SW 1271 (cell line): ENCODE results near the gene INSL3.
A peak's percentile ranks its signal among the peaks of the same experiment; 100 is the strongest.
"Not testable (repeated sequence)": the region's sequence is repeated elsewhere in the genome, so short reads cannot be mapped to it uniquely, and the experiment has no call there.

Experiments
- DNase-seq, 2 experiments: peaks; one replicate each; lab custom pipeline; 2025; lab: John Stamatoyannopoulos, UW

The INSL3 gene

GRCh38 chr19:17812099-17812498 is 9.2 kb downstream of the INSL3 start:
- no peak for DNase-seq

- DNase-seq, result no peak
Measured at GRCh38 chr19:17811681-17812080, 9.6 kb downstream of the INSL3 start.

- no peak for DNase-seq
Measured at GRCh38 chr19:17811103-17811502, 10.2 kb downstream of the INSL3 start.

- no peak for DNase-seq
Measured at GRCh38 chr19:17807731-17808316, 13.5 kb downstream of the INSL3 start.

- DNase-seq, result no peak
Measured at GRCh38 chr19:17806945-17807344, 14.4 kb downstream of the INSL3 start.

- DNase-seq, result no peak
Measured at GRCh38 chr19:17805427-17805826, 15.9 kb downstream of the INSL3 start.

- DNase-seq, result no peak
Measured at GRCh38 chr19:17803264-17803896, 17.9 kb downstream of the INSL3 start.

GRCh38 chr19:17802137-17802858 is 19.0 kb downstream of the INSL3 start:
- no peak for DNase-seq

- not testable (repeated sequence) for DNase-seq
Measured at GRCh38 chr19:17798599-17798998, 22.7 kb downstream of the INSL3 start.

GRCh38 chr19:17797424-17798201 is 23.7 kb downstream of the INSL3 start:
- DNase-seq, result peak; percentile 79 to 84

- no peak for DNase-seq
Measured at GRCh38 chr19:17796838-17797423, 24.4 kb downstream of the INSL3 start.

- no peak for DNase-seq
Measured at GRCh38 chr19:17796013-17796837, 25.1 kb downstream of the INSL3 start.

GRCh38 chr19:17795495-17795856 is 25.8 kb downstream of the INSL3 start:
- no peak for DNase-seq

- DNase-seq, result no peak
Measured at GRCh38 chr19:17794731-17795494, 26.4 kb downstream of the INSL3 start, which contains the start of gene B3GNT3. TSS of gene B3GNT3 (plus strand) at chr19:17795138. CDS start at chr19:17807808, 12,670 bp downstream.

- DNase-seq, result no peak
Measured at GRCh38 chr19:17794412-17794730, 26.9 kb downstream of the INSL3 start.

- no peak for DNase-seq
Measured at GRCh38 chr19:17790059-17790780, 31.1 kb downstream of the INSL3 start.

GRCh38 chr19:17788632-17789031 is 32.7 kb downstream of the INSL3 start:
- no peak for DNase-seq

GRCh38 chr19:17787274-17787913 is 33.9 kb downstream of the INSL3 start:
- DNase-seq, result no peak
